HepG2 (cell line): ENCODE measurements around the gene PPP2R2C. TPM values are rescaled to one million over a fixed set of nuclear protein-coding genes. Genes with fewer than 3 reads are reported as not detected.

Experiments
- ATAC-seq: fragments of 200-7000 bp; cut with Tn5 transposase; 3 replicates; pipeline ENCODE4 v1.9.1; 2020; ENCODE audit warnings: mild to moderate bottlenecking, moderate library complexity
- BruUV-seq: library from RNA; stranded (reverse); fragments of 400-500 nt; replicated peaks from 2 replicates; lab custom pipeline; 2021; lab: Mats Ljungman, UMichigan
- CTCF ChIA-PET: fragments of 300-600 bp; formaldehyde crosslinking; extraction: SDS; loops from one replicate; lab custom pipeline; 2021; ENCODE audit warnings: low total read pairs, inconsistent platforms, low intra/inter-chr PET ratio; lab: Yijun Ruan, JAX
- POLR2A ChIA-PET: fragments of 350-600 bp; sonication (Branson Sonifier 250); formaldehyde crosslinking; loops from one replicate; lab custom pipeline; 2020; ENCODE audit warnings: antibody characterized with exemption, inconsistent platforms; lab: Yijun Ruan, JAX
- DNase-seq: peaks from one replicate; pipeline ENCODE4 v3.0.0-alpha.2; 2015; ENCODE audit warnings: low spot score
- FAIRE-seq: peaks from 3 replicates; lab custom pipeline; 2011; peaks lifted over from hg19 to GRCh38; lab: Jason Lieb, UNC
- H2AFZ ChIP-seq: one replicate; pipeline ENCODE4 v1.6.1; 2011; ENCODE audit warnings: low read length, inconsistent platforms
- H3K27ac ChIP-seq: fragments of 300-600 bp; 3 replicates; pipeline ENCODE4 v1.8.0; 2011; ENCODE audit warnings: mixed run types, mild to moderate bottlenecking, mixed read lengths, low read length, inconsistent platforms; ENCODE audit not compliant: insufficient read depth; ENCODE audit errors: extremely low read length
- H3K27me3 ChIP-seq, 2 experiments: fragments of 200-600 bp in 1 of 2; 2 replicates in 1 of 2; 3 replicates in 1 of 2; pipeline versions ENCODE4 v1.6.0 to v1.8.0; 2011; ENCODE audit warnings: low read length in 2 of 2, mild to moderate bottlenecking in 2 of 2, moderate library complexity in 2 of 2, inconsistent platforms in 1 of 2; ENCODE audit not compliant: insufficient read depth in 2 of 2, control insufficient read depth in 1 of 2
- H3K36me3 ChIP-seq, 2 experiments: fragments of 200-600 bp in 1 of 2; replicated peaks in 1 of 2; 2 replicates in 1 of 2; 3 replicates in 1 of 2; pipeline versions ENCODE4 v1.5.1 to v1.8.0; 2011; ENCODE audit warnings: low read length in 2 of 2, inconsistent platforms in 1 of 2; ENCODE audit not compliant: insufficient read depth in 2 of 2, control insufficient read depth in 1 of 2
- H3K4me1 ChIP-seq: 2 replicates; pipeline ENCODE4 v1.5.1; 2012; ENCODE audit warnings: low read length, inconsistent platforms; ENCODE audit not compliant: insufficient read depth
- H3K4me2 ChIP-seq: 2 replicates; pipeline ENCODE4 v1.6.0; 2011; ENCODE audit warnings: low read depth, low read length, inconsistent platforms
- H3K4me3 ChIP-seq, 3 experiments: fragments of 200-600 bp in 1 of 3; sonication (generic), shearing (Covaris generic) in 1 of 3; replicated peaks in 1 of 3; 2 replicates each; pipeline ENCODE4 v1.5.1; 2011 to 2016; ENCODE audit warnings: low read length in 3 of 3, inconsistent platforms in 2 of 3, low read depth in 2 of 3, mild to moderate bottlenecking in 2 of 3, control low read depth in 1 of 3, mixed read lengths in 1 of 3; ENCODE audit not compliant: insufficient read depth in 1 of 3
- H3K79me2 ChIP-seq: one replicate; pipeline ENCODE4 v1.6.1; 2011; ENCODE audit warnings: low read length, inconsistent platforms; ENCODE audit not compliant: insufficient read depth
- H3K9ac ChIP-seq: 2 replicates; pipeline ENCODE4 v1.6.0; 2011; ENCODE audit warnings: mild to moderate bottlenecking, low read depth, low read length, inconsistent platforms; ENCODE audit not compliant: insufficient read depth
- H3K9me3 ChIP-seq: 2 replicates; pipeline ENCODE4 v1.5.1; 2012; ENCODE audit warnings: mild to moderate bottlenecking, low read length
- H4K20me1 ChIP-seq: 2 replicates; pipeline ENCODE4 v1.6.0; 2011; ENCODE audit warnings: inconsistent platforms, mild to moderate bottlenecking, low read length, moderate library complexity; ENCODE audit not compliant: insufficient read depth
- CREB3 ChIP-seq: sonication (generic); formaldehyde crosslinking; IDR thresholded peaks from 2 replicates; pipeline ENCODE4 v1.5.0; 2020; ENCODE audit warnings: missing genetic modification reagents
- DR1 ChIP-seq: sonication (generic); formaldehyde crosslinking; IDR thresholded peaks from 2 replicates; pipeline ENCODE4 v1.8.0; 2021; ENCODE audit warnings: mild to moderate bottlenecking, missing genetic modification reagents, inconsistent platforms
- ESRRA ChIP-seq: sonication (generic); formaldehyde crosslinking; IDR thresholded peaks from 2 replicates; pipeline ENCODE4 v1.5.1; 2020; ENCODE audit warnings: mild to moderate bottlenecking, low read depth, missing genetic modification reagents
- HMG20B ChIP-seq: conservative IDR thresholded peaks from 2 replicates; pipeline ENCODE4 v1.6.1; 2016; ENCODE audit warnings: missing genetic modification reagents, missing compliant biosample characterization
- MED1 ChIP-seq: sonication (generic); formaldehyde crosslinking; IDR thresholded peaks from 2 replicates; pipeline ENCODE4 v1.4.0; 2020; ENCODE audit warnings: missing genetic modification reagents
- RBFOX2 ChIP-seq: fragments of 200-400 bp; formaldehyde crosslinking; IDR thresholded peaks from 2 replicates; pipeline ENCODE4 v1.6.1; 2017; ENCODE audit warnings: low read depth, mild to moderate bottlenecking, low read length
- RBM39 ChIP-seq: fragments of 200-400 bp; formaldehyde crosslinking; IDR thresholded peaks from one replicate; pipeline ENCODE4 v1.6.1; 2018; ENCODE audit warnings: antibody characterized with exemption, mild to moderate bottlenecking, low read depth, low read length; ENCODE audit not compliant: poor library complexity, severe bottlenecking
- REPIN1 ChIP-seq: sonication (generic); formaldehyde crosslinking; IDR thresholded peaks from 2 replicates; pipeline ENCODE4 v1.8.0; 2022; ENCODE audit warnings: missing genetic modification reagents, low read depth, mild to moderate bottlenecking, borderline replicate concordance
- SNAI1 ChIP-seq: sonication (generic); formaldehyde crosslinking; IDR thresholded peaks from 2 replicates; pipeline ENCODE4 v1.5.0; 2020; ENCODE audit warnings: mild to moderate bottlenecking, missing genetic modification reagents, borderline replicate concordance
- SSRP1 ChIP-seq: IDR thresholded peaks from 2 replicates; pipeline ENCODE4 v1.6.1; 2016; ENCODE audit warnings: control low read depth
- TBX3 ChIP-seq: fragments of 450-650 bp; IDR thresholded peaks from 2 replicates; pipeline ENCODE4 v1.6.1; 2017; ENCODE audit warnings: antibody characterized with exemption, mild to moderate bottlenecking, inconsistent platforms, borderline replicate concordance
- TRAFD1 ChIP-seq: sonication (generic); formaldehyde crosslinking; IDR thresholded peaks from 2 replicates; pipeline ENCODE4 v1.5.1; 2020; ENCODE audit warnings: missing genetic modification reagents, mild to moderate bottlenecking, borderline replicate concordance
- YY1 ChIP-seq: IDR thresholded peaks from 2 replicates; pipeline ENCODE4 v1.6.1; 2011; ENCODE audit warnings: low read length, low read depth, moderate library complexity, mild to moderate bottlenecking; ENCODE audit not compliant: insufficient read depth, insufficient replicate concordance
- ZBTB8A ChIP-seq: sonication (generic); formaldehyde crosslinking; IDR thresholded peaks from 2 replicates; pipeline ENCODE4 v1.4.0; 2020; ENCODE audit warnings: mild to moderate bottlenecking, low read depth, missing genetic modification reagents, borderline replicate concordance
- ZNF10 ChIP-seq: sonication (generic); formaldehyde crosslinking; IDR thresholded peaks from 2 replicates; pipeline ENCODE4 v1.4.0; 2020; ENCODE audit warnings: mild to moderate bottlenecking, low read depth, missing genetic modification reagents, borderline replicate concordance
- ZNF30 ChIP-seq: sonication (generic); formaldehyde crosslinking; IDR thresholded peaks from 2 replicates; pipeline ENCODE4 v1.5.0; 2020; ENCODE audit warnings: mild to moderate bottlenecking, missing genetic modification reagents
- ZNF468 ChIP-seq: sonication (generic); formaldehyde crosslinking; IDR thresholded peaks from 2 replicates; pipeline ENCODE4 v1.8.0; 2022; ENCODE audit warnings: mild to moderate bottlenecking, moderate library complexity, missing genetic modification reagents
- ZNF709 ChIP-seq: sonication (generic); formaldehyde crosslinking; IDR thresholded peaks from 2 replicates; pipeline ENCODE4 v1.5.0; 2020; ENCODE audit warnings: mild to moderate bottlenecking, missing genetic modification reagents
- ZNF720 ChIP-seq: sonication (generic); formaldehyde crosslinking; IDR thresholded peaks from 2 replicates; pipeline ENCODE4 v1.4.0; 2020; ENCODE audit warnings: missing genetic modification reagents
- WGBS: methylation state at CpG from one replicate; pipeline ENCODE4 v1.1.6; 2017; ENCODE audit warnings: low lambda C conversion rate; 5-methylcytosine and 5-hydroxymethylcytosine counted together
- in situ Hi-C: cut with HindIII; loops from 2 replicates; pipeline ENCODE4 v1.10.0; 2017; ENCODE audit warnings: low pct_unique_long_range_greater_than_20kb; ENCODE audit not compliant: extremely low pct_ligation_motif_present
- intact Hi-C: fragments of 100-400 bp; cut with micrococcal nuclease; formaldehyde crosslinking; loops from one replicate; pipeline ENCODE4 v1.10.0; 2022; ENCODE audit not compliant: unreplicated experiment
- polyA plus RNA-seq, 8 experiments: library from polyadenylated mRNA; depleted of rRNA in 3 of 8; stranded (reverse) in 7 of 8; unstranded in 1 of 8; fragments of >200 nt; fragmentation: Illumina TruSeq in 4 of 8; extraction: Trizol in 4 of 8; gene quantifications; 2 replicates each; pipeline versions ENCODE4 v1.2.1 to v1.2.3, GENCODE V29; 2011 to 2016; ENCODE audit warnings: low read depth in 4 of 8, missing spikeins in 1 of 8, mixed read lengths in 1 of 8; ENCODE audit not compliant: insufficient read depth in 1 of 8
- total RNA-seq, 5 experiments: library from RNA; depleted of rRNA; stranded (reverse); fragments of >200 nt; fragmentation: Illumina TruSeq; extraction: Trizol; gene quantifications; 2 replicates each; pipeline ENCODE4 v1.2.3, GENCODE V29; 2016; ENCODE audit warnings: low read depth in 1 of 5

PPP2R2C gene
- total and polyA plus RNA-seq, 2 of the 13 experiments (the other 11 are each of a cell fraction or from before 2014, with no cell fraction given): 0.60 to 8.6 TPM

GRCh38 chr4:6364146-6364545, 108.3 kb downstream of the PPP2R2C start:
- no peaks in the 10 kb centered on the region for H3K4me1 ChIP-seq
- no peaks in the 10 kb centered on the region for H3K36me3 ChIP-seq
- no peak overlapping the region for H3K4me3 ChIP-seq
- H3K27me3 ChIP-seq: peaks cover 6 to 55% of the 10 kb centered on the region in 2 experiments; a peak in 4 of 5 replicates
- intact Hi-C loops (no loop called here), in situ Hi-C loops (no loop called here)
- H3K4me2 ChIP-seq: no peak overlapping the region
- DNase-seq (no peak), FAIRE-seq (no peak), ATAC-seq (no peak)
- ChIA-PET POLR2A (no interaction called here), CTCF (no interaction called here)
- H2AFZ ChIP-seq: no peak overlapping the region
- WGBS: 8% methylated on average over 6 of the region's 6 CpGs
- H3K27ac ChIP-seq: no peak overlapping the region
- H3K9me3 ChIP-seq: no peaks in the 10 kb centered on the region
- no peaks in the 10 kb centered on the region for H3K79me2 ChIP-seq
- no TSS peak for BruUV-seq
- no peak overlapping the region for H3K9ac ChIP-seq
- TF ChIP-seq TRAFD1 (CRISPR knock-in tag): no peak
- no peak for TF ChIP-seq ZBTB8A
- no peak for TF ChIP-seq TBX3
- no peak for TF ChIP-seq DR1
- TF ChIP-seq ZNF709 (CRISPR knock-in tag): no peak
- no peak for TF ChIP-seq SNAI1 (CRISPR knock-in tag)
- no peak for TF ChIP-seq RBFOX2
- H4K20me1 ChIP-seq: peaks cover 2% of the 10 kb centered on the region; the same call in 1 of the 2 replicates

- ATAC-seq (peak; percentile 53), DNase-seq (peak; percentile 31), FAIRE-seq (no peak)
- Histone ChIP-seq H3K27ac (no peak overlapping the region), H3K4me2 (no peak overlapping the region), H3K9me3 (no peaks in the 10 kb centered on the region), H2AFZ (no peak overlapping the region), H3K27me3 (peaks cover 4 to 43% of the 10 kb centered on the region in 2 experiments; a peak in 4 of 5 replicates), H3K36me3 (no peaks in the 10 kb centered on the region), H3K79me2 (no peaks in the 10 kb centered on the region), H4K20me1 (peaks cover 2% of the 10 kb centered on the region; the same call in 1 of the 2 replicates), H3K9ac (no peak overlapping the region), H3K4me1 (no peaks in the 10 kb centered on the region), H3K4me3 (no peak overlapping the region)
- no TSS peak for BruUV-seq
- intact Hi-C loops (no loop called here), in situ Hi-C loops (no loop called here)
- 28% methylated on average over 8 of the region's 8 CpGs for WGBS
- ChIA-PET CTCF (no interaction called here), POLR2A (no interaction called here)
- TF ChIP-seq ZNF10 (CRISPR knock-in tag) (no peak), RBM39 (no peak), ZNF720 (no peak), CREB3 (no peak), MED1 (CRISPR knock-in tag) (0 out of 2 replicates have a peak, but pooled peaks have one; percentile 14), HMG20B (CRISPR knock-in tag) (no peak), YY1 (no peak), REPIN1 (CRISPR knock-in tag) (no peak), SSRP1 (CRISPR knock-in tag) (no peak), ZNF468 (CRISPR knock-in tag) (no peak), ZNF30 (CRISPR knock-in tag) (no peak), ESRRA (CRISPR knock-in tag) (no peak)
Measured at GRCh38 chr4:6362896-6363295, 109.5 kb downstream of the PPP2R2C start.
